ENCODE data around the gene OTUD7B.
A peak's percentile ranks its signal among the peaks of the same experiment; 100 is the strongest.

The OTUD7B gene

GRCh38 chr1:150009604-150010392 is 728 bp downstream of the OTUD7B start (continued):
- TF ChIP-seq INSM2 (tag by site-specific recombination; IDR thresholded peaks at IDR 0.05) (peak; percentile 62), OVOL3 (tag by site-specific recombination; IDR thresholded peaks at IDR 0.05) (peak; percentile 88), ZNF518A (tag by site-specific recombination; conservative IDR thresholded peaks at IDR 0.05; ENCODE audit: low read depth) (no peak), ZNF324 (tag by site-specific recombination; IDR thresholded peaks at IDR 0.05) (peak; percentile 22; the same call in 1 of the 2 replicates), ZXDB (tag by site-specific recombination; IDR thresholded peaks at IDR 0.05) (0 out of 2 replicates have a peak, but pooled peaks have one; percentile 12), ZNF561 (tag by site-specific recombination; IDR thresholded peaks at IDR 0.05; ENCODE audit: borderline replicate concordance) (peak; percentile 56), ZBTB26 (tag by site-specific recombination; optimal IDR thresholded peaks at IDR 0.05) (no peak), ZNF366 (tag by site-specific recombination; conservative IDR thresholded peaks at IDR 0.05) (peak; percentile 93), ZBTB17 (tag by site-specific recombination; IDR thresholded peaks at IDR 0.05) (peak; percentile 100), ZSCAN23 (tag by site-specific recombination; IDR thresholded peaks at IDR 0.05) (peak; percentile 87), IKZF3 (tag by site-specific recombination; IDR thresholded peaks at IDR 0.05) (peak; percentile 88), PRDM6 (tag by site-specific recombination; IDR thresholded peaks at IDR 0.05) (peak; percentile 9; the same call in 1 of the 2 replicates), ZNF112 (tag by site-specific recombination; IDR thresholded peaks at IDR 0.05) (no peak), KLF17 (tag by site-specific recombination; IDR thresholded peaks at IDR 0.05) (0 out of 2 replicates have a peak, but pooled peaks have one; percentile 19), ZNF335 (tag by site-specific recombination; conservative IDR thresholded peaks at IDR 0.05) (peak; percentile 50), ZNF501 (tag by site-specific recombination; IDR thresholded peaks at IDR 0.05) (no peak), ZNF660 (tag by site-specific recombination; IDR thresholded peaks at IDR 0.05) (peak; percentile 50; the same call in 1 of the 2 replicates), ZNF169 (tag by site-specific recombination; IDR thresholded peaks at IDR 0.05) (no peak), ZNF362 (tag by site-specific recombination; IDR thresholded peaks at IDR 0.05) (peak; percentile 89; the same call in 1 of the 2 replicates), ZNF214 (tag by site-specific recombination; IDR thresholded peaks at IDR 0.05; ENCODE audit: borderline replicate concordance) (no peak), ZNF639 (tag by site-specific recombination; IDR thresholded peaks at IDR 0.05) (peak; percentile 86; the same call in 1 of the 2 replicates), KLF1 (tag by site-specific recombination; IDR thresholded peaks at IDR 0.05) (no peak), PATZ1 (tag by site-specific recombination; IDR thresholded peaks at IDR 0.05) (peak; percentile 60)
